NB4 (cell line): Measurements from ENCODE around the gene TMA7.

Source experiments
- DNase-seq: peaks from one replicate; pipeline ENCODE4 v3.0.0; 2010; ENCODE audit warnings: low read depth
- H3K4me3 ChIP-seq: one replicate; pipeline ENCODE4 v1.5.1; 2011; ENCODE audit warnings: mild to moderate bottlenecking, low read depth, low read length, moderate library complexity
- CTCF ChIP-seq: IDR thresholded peaks from one replicate; pipeline ENCODE4 v1.5.1; 2012; ENCODE audit warnings: low read depth, low read length
- MAX ChIP-seq: IDR thresholded peaks from 2 replicates; pipeline ENCODE4 v1.6.1; 2011; ENCODE audit warnings: low read depth, low read length
- MYC ChIP-seq: IDR thresholded peaks from 2 replicates; pipeline ENCODE4 v1.6.1; 2011; ENCODE audit warnings: low read depth, low read length
- POLR2A ChIP-seq: IDR thresholded peaks from 2 replicates; pipeline ENCODE4 v1.6.1; 2011; ENCODE audit warnings: mild to moderate bottlenecking; ENCODE audit not compliant: insufficient read length; ENCODE audit errors: extremely low read depth

The TMA7 gene

GRCh38 chr3:48404440-48405342 is 35.4 kb upstream of the TMA7 start:
- H3K4me3 ChIP-seq: no peak overlapping the region
- TF ChIP-seq MYC (no peak), CTCF (no peak), MAX (no peak), POLR2A (no peak)

GRCh38 chr3:48405343-48405881 is 34.6 kb upstream of the TMA7 start:
- no peak for DNase-seq
- no peak overlapping the region for H3K4me3 ChIP-seq
- TF ChIP-seq CTCF: no peak
- TF ChIP-seq POLR2A: no peak
- no peak for TF ChIP-seq MAX
- TF ChIP-seq MYC: no peak

More at GRCh38 chr3:48404440-48405342, 35.4 kb upstream of the TMA7 start:
- no peak for DNase-seq

- DNase-seq: no peak
- TF ChIP-seq CTCF (no peak), MAX (no peak), MYC (no peak), POLR2A (no peak)
- no peak overlapping the region for H3K4me3 ChIP-seq
Measured at GRCh38 chr3:48405971-48406370, 34.1 kb upstream of the TMA7 start.

GRCh38 chr3:48406443-48407431 is 33.3 kb upstream of the TMA7 start:
- no peak overlapping the region for H3K4me3 ChIP-seq
- no peak for TF ChIP-seq CTCF
- no peak for TF ChIP-seq MAX
- TF ChIP-seq POLR2A: no peak
- TF ChIP-seq MYC: no peak
- peak; percentile 41 for DNase-seq

- no peak overlapping the region for H3K4me3 ChIP-seq
- TF ChIP-seq POLR2A (no peak), CTCF (no peak), MAX (no peak), MYC (no peak)
- DNase-seq: no peak
Measured at GRCh38 chr3:48407542-48408099, 32.4 kb upstream of the TMA7 start.
